HUDEP-2 (cell line): ENCODE results near the gene MPZL1.

Source experiments
- DNase-seq, 76 experiments: peaks; one replicate each; lab custom pipeline; 2025; ENCODE audit not compliant: unreplicated experiment in 76 of 76; lab: John Stamatoyannopoulos, UW

MPZL1 gene

GRCh38 chr1:167773516-167773915 lies 51.7 kb downstream of the MPZL1 start:
- no peak for DNase-seq

GRCh38 chr1:167774710-167775109 lies 52.9 kb downstream of the MPZL1 start:
- DNase-seq, result no peak

- no peak for DNase-seq
Measured at GRCh38 chr1:167775178-167775577, 53.4 kb downstream of the MPZL1 start.

GRCh38 chr1:167776151-167776550 lies 54.4 kb downstream of the MPZL1 start:
- DNase-seq, result no peak

GRCh38 chr1:167776616-167777268 lies 55.0 kb downstream of the MPZL1 start:
- no peak for DNase-seq

- DNase-seq, result no peak
Measured at GRCh38 chr1:167777269-167777650, 55.5 kb downstream of the MPZL1 start.

- no peak for DNase-seq
Measured at GRCh38 chr1:167781558-167781957, 59.8 kb downstream of the MPZL1 start.

GRCh38 chr1:167782946-167783345 lies 61.2 kb downstream of the MPZL1 start:
- DNase-seq, result no peak

- no peak for DNase-seq
Measured at GRCh38 chr1:167784876-167785550, 63.2 kb downstream of the MPZL1 start.

- no peak for DNase-seq
Measured at GRCh38 chr1:167786502-167786901, 64.7 kb downstream of the MPZL1 start.

GRCh38 chr1:167789501-167789900 lies 67.7 kb downstream of the MPZL1 start:
- no peak for DNase-seq

GRCh38 chr1:167790117-167790516 lies 68.3 kb downstream of the MPZL1 start:
- no peak for DNase-seq

- DNase-seq, result no peak
Measured at GRCh38 chr1:167791281-167792187, 69.8 kb downstream of the MPZL1 start.

- DNase-seq, result no peak
Measured at GRCh38 chr1:167792188-167792565, 70.4 kb downstream of the MPZL1 start.

GRCh38 chr1:167794043-167794442 lies 72.3 kb downstream of the MPZL1 start:
- DNase-seq, result no peak

GRCh38 chr1:167795810-167796740 lies 74.3 kb downstream of the MPZL1 start:
- no peak for DNase-seq

- peak in 2 of 76 experiments; percentile 7 to 16 for DNase-seq
Measured at GRCh38 chr1:167797015-167797414, 75.2 kb downstream of the MPZL1 start.

- DNase-seq, result no peak
Measured at GRCh38 chr1:167798952-167799351, 77.2 kb downstream of the MPZL1 start.

- no peak for DNase-seq
Measured at GRCh38 chr1:167799747-167800146, 78.0 kb downstream of the MPZL1 start.

GRCh38 chr1:167800251-167800650 lies 78.5 kb downstream of the MPZL1 start:
- no peak for DNase-seq
